HG03521 (cell line): Measurements from ENCODE around the gene MAPRE3.
"Not testable (repeated sequence)": the region's sequence is repeated elsewhere in the genome, so short reads cannot be mapped to it uniquely, and the experiment has no call there.

ENCODE experiments used
- ATAC-seq: cut with Tn5 transposase; IDR thresholded peaks from one replicate; pipeline ENCODE4 v1.9.1; 2021; ENCODE audit warnings: mild to moderate bottlenecking, moderate library complexity; ENCODE audit not compliant: unreplicated experiment

Gene MAPRE3

GRCh38 chr2:27067385-27067784 lies 96.9 kb downstream of the MAPRE3 start:
- no peak for ATAC-seq

DNA sequence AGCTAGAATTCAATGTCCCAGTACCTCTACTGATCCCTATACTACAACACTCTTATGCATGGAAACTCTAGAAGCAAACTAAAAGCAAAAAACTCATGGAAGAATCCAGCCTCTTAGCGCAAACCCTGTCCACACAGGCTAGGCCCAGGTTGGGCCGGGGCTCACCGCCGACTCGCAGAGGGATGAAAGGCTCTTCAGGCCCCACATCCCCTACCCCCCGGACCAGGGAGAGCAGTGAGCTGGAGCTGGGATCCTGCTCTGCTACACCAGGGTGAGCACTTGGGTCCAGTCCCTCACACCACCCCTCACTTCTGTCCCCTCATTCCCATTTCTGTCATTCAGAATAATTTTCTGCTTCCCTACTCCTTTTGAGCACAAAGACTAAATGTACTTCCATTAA lies 99.0 kb downstream of the MAPRE3 start:
- ATAC-seq: no peak

- ATAC-seq: no peak
These were observed 99.7 kb downstream of the MAPRE3 start for GRCh38 chr2:27069961-27070618.

DNA sequence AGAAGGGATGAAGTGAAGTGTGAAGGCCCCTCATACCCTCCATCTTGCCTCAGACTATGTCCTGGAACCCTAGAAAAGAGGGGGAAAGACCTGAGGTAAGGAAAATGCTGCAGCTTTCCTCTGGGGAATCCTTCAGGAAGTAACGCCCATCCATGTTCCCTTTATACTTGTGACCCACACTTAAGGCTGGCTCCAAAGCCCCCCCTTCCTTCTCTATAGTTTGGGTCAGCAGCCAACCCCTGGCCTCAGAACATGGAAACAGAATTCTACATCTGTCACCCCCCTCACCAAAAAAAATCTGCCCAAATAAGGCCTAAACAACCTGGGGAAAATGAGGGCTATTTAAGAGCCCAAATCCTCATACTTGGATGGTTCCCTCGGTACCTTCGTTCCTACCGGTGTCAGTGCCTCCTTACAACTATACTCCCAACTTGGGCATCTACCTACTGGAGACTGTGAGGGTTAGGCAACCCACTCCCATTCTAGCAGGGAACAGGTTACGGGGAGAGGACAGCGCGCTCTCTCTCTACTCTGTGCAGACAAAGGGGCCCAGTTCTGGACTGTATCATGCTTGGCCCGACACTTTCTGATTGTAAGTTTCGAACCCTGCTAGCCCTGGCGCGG lies 100.3 kb downstream of the MAPRE3 start:
- ATAC-seq: no peak

GRCh38 chr2:27071277-27071989 lies 101.0 kb downstream of the MAPRE3 start, which contains the start of gene OST4:
TSS of gene OST4 (minus strand) at chr2:27071654.
- ATAC-seq: peak; percentile 88

GRCh38 chr2:27071990-27072830 lies 101.8 kb downstream of the MAPRE3 start:
- ATAC-seq: peak; percentile 0

DNA sequence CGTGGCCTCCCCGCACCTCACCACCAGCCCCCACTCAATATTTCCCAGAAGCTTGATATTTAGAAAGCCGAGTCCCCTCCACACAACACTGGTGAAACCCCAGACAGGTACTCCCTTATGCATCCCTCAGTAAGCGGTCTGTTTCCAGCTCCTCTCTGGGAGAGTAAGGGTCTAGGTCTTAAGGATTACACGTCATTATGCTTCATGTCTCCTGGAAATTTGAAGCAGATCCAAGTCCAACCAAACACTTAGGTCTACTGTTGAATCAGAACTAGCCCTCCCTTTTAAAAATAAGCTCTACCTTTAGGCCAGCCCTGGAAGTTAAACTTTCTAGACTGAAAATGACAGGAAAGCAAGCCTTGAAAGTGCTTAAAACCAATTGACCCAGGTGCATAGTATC lies 102.5 kb downstream of the MAPRE3 start:
- no peak for ATAC-seq

DNA sequence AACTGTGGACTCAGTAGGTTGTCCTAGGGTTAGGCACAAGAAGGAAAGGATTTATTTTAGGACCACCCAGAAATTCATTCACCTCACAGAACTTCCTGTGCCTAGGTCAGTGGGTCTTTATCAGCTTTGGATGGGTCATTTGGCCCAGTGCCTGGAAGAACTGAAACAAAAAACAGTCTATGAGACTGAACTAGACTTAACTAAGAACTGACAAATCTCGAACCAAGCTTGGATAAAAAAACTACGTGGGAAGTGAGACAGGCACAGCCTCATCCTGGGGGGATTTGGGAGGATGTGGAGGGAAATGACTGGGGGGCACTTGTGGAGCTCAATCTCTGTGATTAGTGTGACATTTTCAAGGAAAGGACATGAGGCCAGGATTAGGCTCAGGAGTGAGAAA lies 103.3 kb downstream of the MAPRE3 start:
- ATAC-seq: no peak

DNA sequence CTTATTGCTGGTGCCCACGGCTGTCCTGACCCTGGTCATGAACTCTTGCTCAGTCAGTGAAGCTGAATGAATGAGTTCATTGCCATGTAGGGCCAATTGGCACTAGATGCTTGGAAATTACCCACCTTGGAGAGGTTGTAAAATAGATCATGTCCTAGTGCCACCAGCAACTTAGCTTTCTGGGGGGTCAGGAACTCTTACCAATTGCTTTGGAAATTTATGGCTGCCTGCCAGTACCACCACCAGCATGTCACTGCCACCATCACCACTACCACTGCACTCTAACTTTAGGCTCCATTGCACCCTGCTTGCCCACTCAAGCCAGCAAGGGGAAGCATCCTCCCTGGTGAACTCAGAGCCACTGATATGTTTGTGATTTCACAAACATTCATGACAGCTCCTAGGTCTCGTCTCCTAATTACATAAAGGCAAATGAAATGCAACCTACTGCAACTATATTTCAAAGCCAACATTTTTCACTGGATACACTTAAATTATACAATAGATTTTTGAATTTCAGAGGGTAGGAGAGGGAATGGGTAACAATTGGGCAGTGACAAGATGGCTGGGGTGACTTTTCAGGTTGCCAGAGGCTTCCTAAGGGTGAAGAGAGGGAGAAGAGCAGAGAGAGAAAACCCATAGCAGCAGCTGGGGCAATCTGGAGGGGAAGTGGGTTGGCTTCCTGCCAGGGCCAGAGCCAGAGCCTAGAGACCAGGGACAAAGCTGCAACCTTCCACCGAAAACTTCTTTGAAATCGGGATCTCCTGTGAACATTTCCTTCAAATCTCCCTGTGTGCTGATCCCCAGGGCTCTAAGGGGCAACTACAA lies 104.5 kb downstream of the MAPRE3 start:
- ATAC-seq: no peak

GRCh38 chr2:27075566-27075871 lies 105.1 kb downstream of the MAPRE3 start:
- ATAC-seq: not testable (repeated sequence)

- no peak for ATAC-seq
These were observed 105.9 kb downstream of the MAPRE3 start for GRCh38 chr2:27076323-27076722.
